ENCODE data around the gene HSF2BP.
"Not testable (repeated sequence)": the region's sequence is repeated elsewhere in the genome, so short reads cannot be mapped to it uniquely, and the experiment has no call there.

HSF2BP gene

DNA sequence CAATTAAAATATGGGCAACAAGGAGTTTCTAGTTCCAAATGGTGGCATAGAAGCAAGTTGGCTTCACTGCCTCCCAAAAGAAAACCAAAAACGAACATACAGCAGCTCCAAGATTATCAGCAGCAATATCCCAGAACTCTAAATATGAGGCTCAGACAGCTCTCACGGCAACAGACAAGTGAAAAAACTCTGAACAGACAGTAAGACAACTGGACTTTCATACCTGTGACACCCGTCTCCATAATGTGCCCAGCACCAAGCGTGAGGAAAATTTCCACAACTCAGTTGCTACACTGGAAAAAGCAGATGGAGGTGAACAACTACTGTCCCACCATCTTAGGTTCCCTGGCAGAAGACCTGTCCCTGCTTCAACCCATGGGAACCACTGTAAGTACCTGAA, 39.9 kb downstream of the HSF2BP start:
- no peak for DNase-seq (ENCODE audit: low read depth)

- no peak for DNase-seq (ENCODE audit: low read depth)
Observed at GRCh38 chr21:43618940-43619339, 40.3 kb downstream of the HSF2BP start.

DNA sequence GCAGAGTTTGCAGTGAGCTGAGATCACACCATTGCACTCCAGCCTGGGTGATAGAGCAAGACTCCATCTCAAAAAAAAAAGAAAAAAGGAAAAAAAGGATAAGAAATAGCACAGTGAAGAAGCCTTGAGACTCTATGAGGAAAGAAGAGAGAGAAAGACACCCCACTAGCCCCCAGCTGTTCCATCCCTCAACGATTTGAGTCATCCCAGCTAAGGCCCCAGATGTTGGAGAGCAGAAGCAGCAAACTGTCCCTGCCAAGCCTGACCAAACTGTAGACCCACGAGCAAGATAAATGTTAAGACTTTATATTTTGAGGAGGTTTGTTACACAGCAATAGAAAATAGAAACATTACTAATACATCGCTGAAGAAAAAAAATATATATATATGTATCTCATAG, 42.4 kb downstream of the HSF2BP start:
- DNase-seq (ENCODE audit: low read depth), result not testable (repeated sequence)

- DNase-seq (ENCODE audit: low read depth), result no peak
Observed at GRCh38 chr21:43614839-43615238, 44.4 kb downstream of the HSF2BP start.

- DNase-seq (ENCODE audit: low read depth), result no peak
Observed at GRCh38 chr21:43613755-43614638, 45.3 kb downstream of the HSF2BP start.

GRCh38 chr21:43611598-43612369, 47.5 kb downstream of the HSF2BP start:
- DNase-seq (ENCODE audit: low read depth), result no peak

GRCh38 chr21:43609501-43610340, 49.6 kb downstream of the HSF2BP start:
- DNase-seq (ENCODE audit: low read depth), result no peak

GRCh38 chr21:43608664-43609063, 50.6 kb downstream of the HSF2BP start:
- DNase-seq (ENCODE audit: low read depth), result no peak

- DNase-seq (ENCODE audit: low read depth), result no peak
Observed at GRCh38 chr21:43608225-43608624, 51.1 kb downstream of the HSF2BP start.

GRCh38 chr21:43605320-43606215, 53.7 kb downstream of the HSF2BP start:
- DNase-seq (ENCODE audit: low read depth), result no peak

- no peak for DNase-seq (ENCODE audit: low read depth)
Observed at GRCh38 chr21:43604505-43605204, 54.6 kb downstream of the HSF2BP start.

- DNase-seq (ENCODE audit: low read depth), result no peak
Observed at GRCh38 chr21:43603641-43604504, 55.4 kb downstream of the HSF2BP start.

GRCh38 chr21:43603233-43603626, 56.1 kb downstream of the HSF2BP start:
- DNase-seq (ENCODE audit: low read depth), result no peak

DNA sequence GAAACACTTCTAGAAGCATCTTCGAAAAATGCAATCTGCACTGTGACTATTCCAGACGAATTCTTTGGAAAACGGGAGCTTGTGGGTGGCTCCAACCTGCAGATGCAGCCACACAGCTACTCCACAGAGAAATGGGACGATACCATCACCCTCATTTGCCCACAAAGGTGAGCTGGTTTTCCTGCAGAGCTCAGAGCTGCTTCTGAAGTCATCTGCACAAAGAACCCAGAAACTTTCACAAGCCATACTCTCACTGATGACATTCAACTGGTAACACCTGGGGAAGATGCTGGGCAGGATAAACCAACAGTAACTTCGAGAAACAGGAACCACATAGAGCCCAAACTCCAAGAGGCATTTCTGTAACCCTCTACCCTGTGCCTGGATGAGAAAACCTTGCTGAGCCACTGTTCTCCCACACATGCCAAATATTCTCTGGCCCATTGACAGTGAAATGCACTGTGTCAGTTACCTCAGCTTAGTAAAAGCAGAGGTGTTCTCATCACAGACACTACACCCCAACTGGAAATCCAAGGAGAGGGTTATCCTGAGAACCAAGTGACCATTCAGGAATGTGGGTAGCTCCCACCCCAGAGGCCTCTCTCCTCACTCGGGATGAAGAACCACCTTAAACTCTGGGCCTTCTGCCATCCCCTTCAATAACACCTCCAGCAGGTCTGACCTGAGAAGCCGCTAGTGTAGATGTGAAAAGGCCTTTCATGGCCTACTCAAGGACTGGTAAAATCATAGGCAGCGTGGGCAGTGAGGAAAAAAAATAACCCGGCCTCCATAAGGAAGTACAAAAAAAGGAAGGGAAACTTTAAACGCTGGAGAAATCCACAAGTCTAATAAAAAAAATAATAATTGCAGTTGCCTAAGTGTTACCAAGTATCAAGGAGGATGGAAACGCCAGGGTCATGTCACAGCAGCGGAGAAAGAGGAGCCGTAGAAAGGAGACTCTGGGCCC, 56.7 kb downstream of the HSF2BP start:
- DNase-seq (ENCODE audit: low read depth), result no peak

GRCh38 chr21:43600642-43601402, 58.5 kb downstream of the HSF2BP start:
- no peak for DNase-seq (ENCODE audit: low read depth)

DNA sequence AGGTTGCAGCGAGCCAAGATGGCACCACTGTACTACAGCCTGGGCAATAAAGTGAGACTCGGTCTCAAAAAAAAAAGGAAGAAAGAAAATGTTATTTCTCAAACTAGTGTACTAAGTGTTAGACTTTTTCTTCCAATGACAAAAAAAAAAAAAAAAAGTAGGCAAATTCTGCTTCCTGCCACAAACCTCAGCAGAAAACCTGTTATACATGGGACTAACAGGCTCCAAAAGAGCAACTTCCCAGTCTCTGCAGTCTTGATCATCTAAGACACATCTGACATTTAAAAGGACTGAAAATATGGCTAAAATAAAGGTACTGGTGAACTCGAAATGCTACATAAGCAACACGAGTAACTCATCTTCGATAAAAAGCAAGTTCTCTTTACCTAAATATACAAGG, 59.6 kb downstream of the HSF2BP start:
- DNase-seq (ENCODE audit: low read depth), result no peak

DNA sequence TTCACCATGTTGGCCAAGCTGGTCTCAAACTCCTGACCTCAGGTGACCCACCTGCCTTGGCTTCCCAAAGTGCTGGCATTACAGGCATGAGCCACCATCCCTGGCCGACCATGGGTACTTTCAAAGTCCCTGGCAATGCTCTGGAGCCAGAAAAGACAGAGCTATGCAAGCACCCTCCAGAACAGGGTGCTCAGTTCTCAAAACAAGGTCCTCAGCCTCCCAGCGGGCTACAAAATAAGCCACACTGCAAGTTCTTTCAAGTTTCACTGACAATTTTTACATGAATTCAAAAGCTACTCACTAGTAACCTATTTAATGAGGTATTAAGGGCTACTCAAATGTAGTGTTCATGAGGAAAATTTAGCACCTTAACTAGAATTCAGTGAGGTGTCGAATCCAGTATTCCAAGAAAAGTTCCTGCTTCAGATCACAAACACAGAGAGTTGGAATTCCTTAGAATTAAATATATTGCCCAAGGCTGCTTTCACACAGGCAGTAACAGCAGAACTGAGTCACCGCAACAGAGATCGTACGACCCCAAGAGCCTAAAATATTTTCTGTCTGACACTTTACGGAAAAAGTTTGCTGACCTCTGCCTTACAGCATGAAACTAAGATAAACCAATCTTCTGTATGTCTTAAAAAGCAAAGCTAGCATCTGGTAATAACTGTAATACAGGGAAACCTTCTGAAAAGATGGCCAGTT, 60.7 kb downstream of the HSF2BP start:
- DNase-seq (ENCODE audit: low read depth), result no peak
